Muscle of arm (tissue), 12 donors: Measurements from ENCODE around the gene URI1. TPM values are rescaled to one million over a fixed set of nuclear protein-coding genes. Genes with fewer than 3 reads are reported as not detected.
"Not testable (repeated sequence)": the region's sequence is repeated elsewhere in the genome, so short reads cannot be mapped to it uniquely, and the experiment has no call there.

Experiments used
- DNase-seq: peaks from one replicate; pipeline ENCODE4 v3.0.0-alpha.2; 2013
- polyA plus RNA-seq, 12 donors: library from polyadenylated mRNA; unstranded; fragments of 120-200 nt; gene quantifications; one replicate each; pipeline ENCODE4 v1.2.1, GENCODE V29; 2013; ENCODE audit not compliant: insufficient read length in 12 of 12

URI1 gene
- polyA plus RNA-seq, 12 donors: 42.4 to 112 (median 91.6) TPM; not detected in 1

- no peak for DNase-seq
These were observed 75.1 kb downstream of the URI1 start for GRCh38 chr19:30017172-30017571.

- DNase-seq: no peak
These were observed 78.2 kb downstream of the URI1 start for GRCh38 chr19:30020189-30020588.

- no peak for DNase-seq
These were observed 80.6 kb downstream of the URI1 start for GRCh38 chr19:30022659-30023058.

- DNase-seq: no peak
These were observed 81.3 kb downstream of the URI1 start for GRCh38 chr19:30023330-30023729.

DNA sequence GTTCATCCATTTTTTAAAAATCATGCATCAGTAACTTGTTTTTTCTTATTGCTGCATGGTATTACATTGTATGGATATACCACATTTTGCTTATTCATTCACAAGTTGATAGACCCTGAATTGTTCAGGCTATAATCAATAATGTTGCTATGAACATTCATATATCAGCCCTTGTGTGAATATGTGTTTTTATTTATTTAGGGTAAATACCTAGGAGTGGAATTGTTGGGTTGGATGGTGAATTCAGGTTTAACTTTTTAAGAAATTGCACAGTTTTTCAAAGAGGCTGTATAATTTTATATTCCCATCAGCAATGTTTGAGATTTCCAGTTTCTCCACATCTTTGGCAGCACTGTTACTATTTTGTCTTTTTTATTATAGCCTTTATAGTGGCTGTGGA, 82.1 kb downstream of the URI1 start:
- DNase-seq: no peak

DNA sequence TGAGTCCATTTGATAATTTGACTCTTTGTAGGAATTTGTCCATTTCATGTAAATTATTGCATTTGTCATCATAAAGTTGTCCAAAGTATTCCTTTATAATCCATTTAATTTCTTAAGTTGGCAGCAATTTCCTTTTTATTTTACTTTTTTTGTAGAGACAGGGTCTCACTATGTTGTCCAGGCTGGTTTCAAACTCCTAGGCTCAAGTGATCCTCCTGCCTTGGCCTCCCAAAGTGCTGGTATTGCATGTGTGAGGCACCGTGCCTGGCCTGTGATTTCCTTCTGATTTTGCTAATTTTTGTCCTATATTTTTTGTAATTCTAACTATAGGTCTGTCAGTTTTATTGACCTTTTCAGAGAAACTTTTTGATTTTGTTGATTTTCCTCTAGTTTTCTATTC, 84.9 kb downstream of the URI1 start:
- no peak for DNase-seq

DNA sequence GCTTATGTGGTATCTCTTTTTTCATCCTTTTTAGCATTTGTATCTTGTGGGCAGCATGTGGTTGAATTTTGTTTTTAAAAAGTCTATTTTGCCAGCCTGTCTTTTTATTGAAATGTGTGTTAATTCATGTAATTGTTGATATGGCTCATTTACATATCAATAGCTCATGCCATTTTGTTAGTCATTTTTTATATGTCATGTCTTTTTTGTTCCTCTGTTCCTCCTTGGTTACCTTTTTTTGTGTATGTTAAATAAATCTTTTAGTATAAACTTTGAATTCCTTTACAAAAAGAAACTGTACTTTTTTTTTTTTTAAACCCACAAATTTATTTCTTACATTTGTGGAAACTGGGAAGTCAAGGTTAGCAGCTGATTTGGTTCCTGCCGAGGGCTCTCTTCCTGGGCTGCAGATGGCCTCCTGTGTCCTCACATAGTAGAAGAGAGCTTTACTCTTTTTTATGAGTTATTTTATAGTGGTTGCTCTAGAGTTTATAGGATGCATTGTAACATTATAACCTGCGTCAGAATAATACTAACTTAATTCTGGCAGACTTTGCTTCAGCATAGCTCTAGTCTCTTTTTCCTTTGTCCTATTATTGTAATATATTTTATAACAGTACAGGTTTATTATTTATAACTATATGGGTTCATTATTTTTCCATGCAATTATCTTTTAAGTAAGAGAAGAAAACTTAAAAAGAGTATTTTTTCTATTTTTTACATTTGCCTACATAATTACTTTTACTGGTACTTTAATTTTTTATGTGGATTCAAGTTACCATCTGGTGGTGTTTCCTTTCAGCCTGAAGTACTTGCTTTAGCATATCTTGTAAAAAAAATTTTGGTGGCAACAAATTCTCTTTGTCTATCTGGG, 86.3 kb downstream of the URI1 start:
- DNase-seq: no peak

- no peak for DNase-seq
These were observed 86.9 kb downstream of the URI1 start for GRCh38 chr19:30028992-30029343.

DNA sequence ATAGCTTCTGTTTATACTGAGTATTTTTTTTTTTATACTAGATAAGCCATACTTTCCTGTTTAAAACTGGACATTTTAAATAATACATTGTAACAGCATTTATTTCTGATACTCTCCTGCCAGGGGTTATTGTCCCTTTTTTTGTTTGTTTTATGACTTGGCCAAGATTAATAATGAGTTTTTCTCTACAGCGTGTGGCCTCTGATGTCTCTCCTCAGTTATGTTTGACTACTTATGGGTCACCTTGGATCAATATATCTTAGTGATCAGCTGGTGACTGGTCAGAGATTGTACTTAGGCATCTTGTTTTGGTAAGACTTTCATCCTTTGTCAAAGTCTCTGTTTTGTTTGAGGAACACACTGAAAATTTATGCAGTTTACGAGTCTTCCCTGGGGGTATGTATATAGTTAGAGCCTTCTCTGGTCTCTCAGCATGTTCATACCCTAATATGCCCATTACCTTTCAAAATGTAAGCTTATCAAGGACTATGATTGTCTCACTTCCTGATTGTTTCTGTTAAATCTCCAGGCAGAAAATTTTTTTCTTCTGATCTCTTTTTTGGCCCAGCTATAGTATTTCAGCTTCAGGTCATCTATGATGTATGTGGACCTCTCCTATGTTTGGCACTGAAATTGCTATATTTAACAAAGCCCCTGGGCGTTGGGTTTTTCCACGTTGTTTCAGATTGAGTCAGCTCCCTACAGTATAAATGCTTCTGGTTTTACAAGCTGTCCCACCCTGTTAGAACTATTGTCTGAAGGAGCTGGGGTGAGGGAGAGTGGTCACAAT, 87.9 kb downstream of the URI1 start:
- no peak for DNase-seq

- no peak for DNase-seq
These were observed 92.3 kb downstream of the URI1 start for GRCh38 chr19:30034321-30034720.

DNA sequence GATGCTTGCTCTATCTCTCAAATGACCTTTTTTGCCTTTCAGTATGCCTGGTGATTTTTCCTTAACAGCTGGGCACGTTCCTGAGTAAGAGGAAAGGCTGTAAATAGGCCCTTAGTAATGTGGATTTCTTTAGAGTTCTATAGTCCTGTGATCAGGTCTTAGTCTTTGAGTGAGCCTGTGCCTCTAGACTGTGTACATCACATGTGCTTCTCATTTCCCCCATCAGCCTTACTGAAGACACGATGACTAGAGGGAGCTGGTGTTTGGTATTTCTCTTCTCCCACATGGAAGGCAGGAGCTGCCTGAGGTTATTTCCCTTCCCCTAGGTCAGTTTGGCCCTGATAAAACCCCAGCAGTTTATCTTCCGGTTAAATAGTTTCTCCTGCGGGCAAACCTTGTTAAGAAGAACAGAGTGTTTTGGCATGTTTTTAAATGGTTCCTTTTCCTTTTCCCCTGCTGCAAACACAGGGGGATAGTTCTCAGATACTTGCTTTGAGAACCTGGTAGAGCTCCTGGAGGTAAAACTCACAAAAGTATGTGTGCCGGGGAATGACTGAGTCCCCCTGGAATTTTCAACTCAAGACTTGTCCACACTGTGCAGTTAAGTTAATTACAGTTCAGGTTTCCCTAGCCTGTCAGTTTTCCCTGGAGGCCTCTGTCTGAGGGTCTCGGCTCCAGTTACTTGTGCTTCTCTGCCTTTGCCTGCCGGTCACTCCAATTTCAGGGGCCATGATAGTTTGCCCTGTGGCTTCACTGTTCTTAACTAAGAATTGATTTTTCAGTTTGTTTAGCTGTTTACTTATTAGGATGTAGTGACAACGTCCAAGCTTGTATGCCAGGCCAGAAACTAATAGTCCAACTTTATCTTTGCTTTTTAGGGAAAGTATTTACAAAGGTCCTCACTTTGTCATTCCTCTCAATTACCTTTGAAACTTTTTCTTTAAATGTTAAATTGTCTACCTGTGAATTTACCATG, 94.4 kb downstream of the URI1 start:
- DNase-seq: no peak

GRCh38 chr19:30037835-30038234, 95.8 kb downstream of the URI1 start:
- no peak for DNase-seq

DNA sequence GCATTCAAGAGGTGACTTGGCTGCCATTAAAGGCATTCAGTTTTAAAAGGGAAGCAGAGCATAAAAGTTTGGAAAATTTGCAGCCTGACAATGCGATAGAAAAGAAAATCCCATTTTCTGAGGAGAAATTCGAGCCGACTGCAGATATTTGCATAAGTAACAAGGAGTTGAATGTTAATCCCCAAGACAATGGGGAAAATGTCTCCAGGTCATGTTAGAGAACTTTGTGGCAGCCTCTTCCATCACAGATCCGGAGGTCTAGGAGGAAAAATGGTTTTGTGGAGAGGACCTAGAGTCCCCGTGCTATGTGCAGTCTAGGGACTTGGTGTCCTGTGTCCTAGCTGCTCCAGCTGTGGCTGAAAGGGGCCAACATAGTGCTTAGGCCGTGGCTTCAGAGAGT, 99.9 kb downstream of the URI1 start:
- not testable (repeated sequence) for DNase-seq

DNA sequence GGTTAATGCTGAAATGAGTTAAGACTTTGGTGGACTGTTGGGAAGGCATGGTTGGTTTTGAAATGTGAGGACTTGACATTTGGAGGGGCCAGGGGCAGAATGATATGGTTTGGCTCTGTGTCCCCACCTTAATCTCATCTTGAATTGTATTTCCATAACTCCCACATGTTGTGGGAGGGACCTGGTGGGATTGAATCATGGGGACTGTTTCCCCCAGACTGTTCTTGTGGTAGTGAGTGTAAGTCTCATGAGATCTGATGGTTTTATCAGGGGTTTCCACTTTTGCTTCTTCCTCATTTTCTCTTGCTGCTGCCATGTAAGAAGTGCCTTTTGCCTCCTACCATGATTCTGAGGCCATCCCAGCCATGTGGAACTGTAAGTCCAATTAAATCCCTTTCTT, 101.0 kb downstream of the URI1 start:
- not testable (repeated sequence) for DNase-seq

GRCh38 chr19:30044273-30045248, 102.5 kb downstream of the URI1 start:
- DNase-seq: no peak

- DNase-seq: no peak
These were observed 104.5 kb downstream of the URI1 start for GRCh38 chr19:30046522-30046921.

DNA sequence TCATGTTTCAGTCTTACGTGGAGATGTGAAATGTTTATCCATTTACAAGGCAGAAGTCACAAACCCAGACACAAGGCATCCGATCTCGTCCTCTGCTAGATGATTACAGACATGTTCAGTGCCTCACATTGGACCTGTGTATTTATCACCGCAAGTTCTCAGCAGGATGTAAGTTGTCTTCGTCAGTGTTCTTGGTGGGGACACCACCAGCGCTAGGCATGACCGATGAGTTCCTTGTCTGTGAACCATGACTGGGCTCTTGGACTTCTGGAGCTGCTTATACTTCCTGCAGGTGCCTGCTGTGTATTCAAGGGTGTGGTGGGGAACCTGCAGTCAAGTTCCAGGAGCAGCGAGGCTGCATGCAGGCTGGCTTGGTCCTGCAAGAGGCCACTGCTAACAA, 105.4 kb downstream of the URI1 start:
- no peak for DNase-seq

- no peak for DNase-seq
These were observed 107.2 kb downstream of the URI1 start for GRCh38 chr19:30049226-30049625.

DNA sequence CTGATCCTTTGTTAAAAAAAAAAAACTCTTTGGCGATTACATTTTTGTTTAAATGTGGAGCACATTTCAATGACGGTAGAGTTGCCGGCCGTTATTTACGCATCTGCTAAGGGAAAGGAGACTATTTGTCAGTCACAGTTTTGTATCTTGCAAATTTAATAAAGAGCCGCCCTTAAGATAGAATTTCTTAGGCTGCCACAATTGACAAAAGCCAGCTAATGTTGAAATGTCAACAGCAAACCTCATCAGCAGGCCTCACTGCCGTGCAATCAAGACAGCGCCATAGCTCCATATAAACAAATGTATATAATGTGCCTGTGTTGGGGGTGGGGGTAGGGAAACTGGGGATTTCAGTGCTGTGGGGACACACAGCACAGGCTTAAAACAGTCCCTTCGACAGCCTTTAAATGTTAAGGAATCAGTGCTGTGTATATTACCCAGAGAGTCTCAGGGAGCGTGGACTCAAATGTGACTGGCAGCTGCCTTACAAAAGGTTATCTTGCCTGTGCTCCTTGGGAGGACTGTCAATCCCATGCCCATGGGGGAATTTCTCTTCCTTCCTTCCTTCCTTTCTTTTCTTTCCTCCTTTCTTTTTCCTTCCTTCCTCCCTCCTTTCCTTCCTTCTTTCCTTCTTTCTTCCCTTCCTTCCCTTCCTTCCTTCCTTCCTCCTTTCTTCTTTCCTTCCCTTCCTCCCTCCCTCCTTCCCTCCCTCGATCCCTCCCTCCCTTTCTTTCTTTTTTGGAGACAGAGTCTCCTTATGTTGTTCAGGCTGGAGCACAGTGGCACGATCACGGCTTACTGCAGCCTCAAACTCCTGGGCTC, 108.0 kb downstream of the URI1 start:
- DNase-seq: no peak
